ENCODE measurements around the gene PCDH7.

The PCDH7 gene

GRCh38 chr4:30721185-30722091, 1.3 kb downstream of the PCDH7 start:
- no peak for TF ChIP-seq CTCF (IDR thresholded peaks at IDR 0.05; ENCODE audit: control extremely low read depth, extremely low read depth, low read depth, missing control alignments)
- DNase-seq (ENCODE audit: extremely low spot score) = peak; percentile 16
- ChIA-PET CTCF (no interaction called here), POLR2A (no interaction called here)

GRCh38 chr4:30722092-30722358, 1.9 kb downstream of the PCDH7 start:
- ChIA-PET POLR2A (no interaction called here), CTCF (no interaction called here)
- no peak for DNase-seq (ENCODE audit: extremely low spot score)
- no peak for TF ChIP-seq CTCF (IDR thresholded peaks at IDR 0.05; ENCODE audit: control extremely low read depth, extremely low read depth, low read depth, missing control alignments)

- TF ChIP-seq CTCF (IDR thresholded peaks at IDR 0.05; ENCODE audit: control extremely low read depth, extremely low read depth, low read depth, missing control alignments) = no peak
- CTCF ChIA-PET = no interaction called here
- DNase-seq (ENCODE audit: extremely low spot score) = no peak
- POLR2A ChIA-PET = no interaction called here
Measured at GRCh38 chr4:30722359-30723200, 2.4 kb downstream of the PCDH7 start.

GRCh38 chr4:30723201-30723955, 3.2 kb downstream of the PCDH7 start:
- ChIA-PET POLR2A (no interaction called here), CTCF (no interaction called here)
- TF ChIP-seq CTCF (IDR thresholded peaks at IDR 0.05; ENCODE audit: control extremely low read depth, extremely low read depth, low read depth, missing control alignments) = no peak
- DNase-seq (ENCODE audit: extremely low spot score) = no peak

- DNase-seq (ENCODE audit: extremely low spot score) = no peak
- CTCF ChIA-PET = no interaction called here
Measured at GRCh38 chr4:30724247-30724646, 4.1 kb downstream of the PCDH7 start.

More at GRCh38 chr4:30724247-30724646, 4.1 kb downstream of the PCDH7 start:
- POLR2A ChIA-PET = no interaction called here
- TF ChIP-seq CTCF (IDR thresholded peaks at IDR 0.05; ENCODE audit: control extremely low read depth, extremely low read depth, low read depth, missing control alignments) = no peak
